ENCODE data around the gene PSTPIP2.

- TF ChIP-seq CTCF (IDR thresholded peaks at IDR 0.05): no peak
- no peak for TF ChIP-seq TCF7L2 (IDR thresholded peaks at IDR 0.05; ENCODE audit: low read depth, low read length)
Measured at GRCh38 chr18:46008531-46008930, 63.5 kb downstream of the PSTPIP2 start.
